Measurements from ENCODE around the gene EIF6. TPM values are rescaled to one million over a fixed set of nuclear protein-coding genes. Genes with fewer than 3 reads are reported as not detected.
"Not testable (repeated sequence)": the region's sequence is repeated elsewhere in the genome, so short reads cannot be mapped to it uniquely, and the experiment has no call there.

EIF6 gene
- total RNA-seq, 1 donor = 120 TPM

GRCh38 chr20:35253010-35253409 is 31.6 kb downstream of the EIF6 start:
- no peak overlapping the region for H3K4me3 ChIP-seq (ENCODE audit: low read depth, low read length)
- no peak for TF ChIP-seq CTCF (IDR thresholded peaks at IDR 0.05; ENCODE audit: insufficient read depth, low read length)
- DNase-seq (ENCODE audit: low read depth) = no peak

- not testable (repeated sequence) for H3K4me3 ChIP-seq (ENCODE audit: low read depth, low read length); DNase-seq (ENCODE audit: low read depth)
These were observed 32.0 kb downstream of the EIF6 start for GRCh38 chr20:35252598-35252997.

- no peak for DNase-seq (ENCODE audit: low read depth)
- no peak for TF ChIP-seq CTCF (IDR thresholded peaks at IDR 0.05; ENCODE audit: insufficient read depth, low read length)
- H3K4me3 ChIP-seq (ENCODE audit: low read depth, low read length) = no peak overlapping the region
These were observed 32.5 kb downstream of the EIF6 start for GRCh38 chr20:35252037-35252461.

GRCh38 chr20:35251613-35251940 is 33.0 kb downstream of the EIF6 start:
- no peak overlapping the region for H3K4me3 ChIP-seq (ENCODE audit: low read depth, low read length)
- DNase-seq (ENCODE audit: low read depth) = no peak
- TF ChIP-seq CTCF (IDR thresholded peaks at IDR 0.05; ENCODE audit: insufficient read depth, low read length) = no peak

GRCh38 chr20:35248641-35249475 is 35.7 kb downstream of the EIF6 start:
- no peak for DNase-seq (ENCODE audit: low read depth)
- TF ChIP-seq CTCF (IDR thresholded peaks at IDR 0.05; ENCODE audit: insufficient read depth, low read length) = no peak
- H3K4me3 ChIP-seq (ENCODE audit: low read depth, low read length) = no peak overlapping the region

GRCh38 chr20:35246723-35247122 is 37.8 kb downstream of the EIF6 start:
- H3K4me3 ChIP-seq (ENCODE audit: low read depth, low read length) = no peak overlapping the region
- no peak for DNase-seq (ENCODE audit: low read depth)
- TF ChIP-seq CTCF (IDR thresholded peaks at IDR 0.05; ENCODE audit: insufficient read depth, low read length) = no peak

GRCh38 chr20:35243986-35244385 is 40.6 kb downstream of the EIF6 start:
- TF ChIP-seq CTCF (IDR thresholded peaks at IDR 0.05; ENCODE audit: insufficient read depth, low read length) = no peak
- no peak for DNase-seq (ENCODE audit: low read depth)
- H3K4me3 ChIP-seq (ENCODE audit: low read depth, low read length) = no peak overlapping the region

Data from fibroblast of the aortic adventitia (primary cell).